Endothelial cell of umbilical vein (primary cell): ENCODE results near the gene EPN3. TPM values are rescaled to one million over a fixed set of nuclear protein-coding genes. Genes with fewer than 3 reads are reported as not detected.

Experiments
- BruUV-seq: library from RNA; stranded (reverse); fragments of 400-500 nt; replicated peaks from 2 replicates; lab custom pipeline; 2021; lab: Mats Ljungman, UMichigan
- CTCF ChIA-PET: fragments of 300-600, 350-600 bp; sonication (Branson Sonifier 250); formaldehyde crosslinking; loops from one replicate; lab custom pipeline; 2021; ENCODE audit warnings: antibody characterized with exemption, inconsistent platforms; lab: Charles Lee
- POLR2A ChIA-PET: fragments of 300-600, 350-600 bp; sonication (Branson Sonifier 250); formaldehyde crosslinking; loops from one replicate; lab custom pipeline; 2021; ENCODE audit warnings: antibody characterized with exemption, inconsistent platforms; lab: Charles Lee
- DNase-seq: peaks from one replicate; pipeline ENCODE4 v3.0.0-alpha.2; 2011; ENCODE audit warnings: low read depth, low spot score
- FAIRE-seq: peaks from 2 replicates; lab custom pipeline; 2011; peaks lifted over from hg19 to GRCh38; lab: Jason Lieb, UNC
- H2AFZ ChIP-seq: 2 replicates; pipeline ENCODE4 v1.6.0; 2012; ENCODE audit warnings: low read depth, low read length, control low read depth, inconsistent platforms
- H3K27ac ChIP-seq: 2 replicates; pipeline ENCODE4 v1.5.1; 2011; ENCODE audit warnings: low read depth, mild to moderate bottlenecking, control low read depth, low read length, moderate library complexity; ENCODE audit not compliant: insufficient read depth
- H3K27me3 ChIP-seq, 2 experiments: 2 replicates each; pipeline versions ENCODE4 v1.6.0 to v1.6.1; 2011; ENCODE audit warnings: low read length in 2 of 2, mixed read lengths in 1 of 2; ENCODE audit not compliant: control insufficient read depth in 2 of 2, insufficient read depth in 2 of 2
- H3K36me3 ChIP-seq, 2 experiments: 2 replicates in 1 of 2; 3 replicates in 1 of 2; pipeline ENCODE4 v1.5.1; 2011; ENCODE audit warnings: low read length in 2 of 2, mild to moderate bottlenecking in 1 of 2, moderate library complexity in 1 of 2; ENCODE audit not compliant: control insufficient read depth in 2 of 2, insufficient read depth in 2 of 2; ENCODE audit errors: extremely low read depth in 1 of 2
- H3K4me1 ChIP-seq: 3 replicates; pipeline ENCODE4 v1.5.1; 2011; ENCODE audit warnings: mild to moderate bottlenecking, low read length; ENCODE audit not compliant: control insufficient read depth, insufficient read depth; ENCODE audit errors: extremely low read depth
- H3K4me2 ChIP-seq: 2 replicates; pipeline ENCODE4 v1.6.1; 2011; ENCODE audit warnings: low read length, control low read depth, mixed read lengths; ENCODE audit not compliant: insufficient read depth
- H3K4me3 ChIP-seq, 3 experiments: fragments of 200-600 bp in 1 of 3; sonication (generic), shearing (Covaris generic) in 1 of 3; replicated peaks in 1 of 3; 2 replicates each; pipeline ENCODE4 v1.5.1; 2011 to 2016; ENCODE audit warnings: control low read depth in 3 of 3, low read length in 3 of 3, mild to moderate bottlenecking in 2 of 3, inconsistent platforms in 1 of 3, low read depth in 1 of 3, moderate library complexity in 1 of 3; ENCODE audit not compliant: insufficient read depth in 1 of 3
- H3K79me2 ChIP-seq: 2 replicates; pipeline ENCODE4 v1.6.0; 2012; ENCODE audit warnings: low read length, inconsistent platforms; ENCODE audit not compliant: control insufficient read depth, insufficient read depth
- H3K9ac ChIP-seq: replicated peaks from 2 replicates; pipeline ENCODE3; 2011; ENCODE audit warnings: low read length, control low read depth; ENCODE audit not compliant: insufficient read depth; ENCODE audit errors: extremely low read depth
- H3K9me1 ChIP-seq: replicated peaks from 3 replicates; pipeline ENCODE4 v1.6.0; 2011; ENCODE audit warnings: mild to moderate bottlenecking, low read length; ENCODE audit not compliant: control insufficient read depth, insufficient read depth; ENCODE audit errors: extremely low read depth
- H3K9me3 ChIP-seq: replicated peaks from 2 replicates; pipeline ENCODE4 v1.5.1; 2012; ENCODE audit warnings: low read length, inconsistent platforms; ENCODE audit not compliant: control insufficient read depth, insufficient read depth
- H4K20me1 ChIP-seq: replicated peaks from 2 replicates; pipeline ENCODE3; 2011; ENCODE audit warnings: mild to moderate bottlenecking, low read length; ENCODE audit not compliant: control insufficient read depth, insufficient read depth; ENCODE audit errors: extremely low read depth
- EZH2 ChIP-seq: IDR thresholded peaks from 2 replicates; pipeline ENCODE4 v1.6.1; 2012; ENCODE audit warnings: borderline replicate concordance, low read depth, mild to moderate bottlenecking, moderate library complexity, low read length, inconsistent platforms; ENCODE audit not compliant: severe bottlenecking
- FOS ChIP-seq: IDR thresholded peaks from 2 replicates; pipeline ENCODE4 v1.6.1; 2011; ENCODE audit warnings: mild to moderate bottlenecking, low read length, moderate library complexity, borderline replicate concordance; ENCODE audit not compliant: insufficient read depth
- GATA2 ChIP-seq: IDR thresholded peaks from 2 replicates; pipeline ENCODE4 v1.7.0; 2011; ENCODE audit warnings: low read depth, mild to moderate bottlenecking, moderate library complexity, mixed read lengths, low read length; ENCODE audit not compliant: insufficient read length, insufficient read depth
- JUN ChIP-seq: IDR thresholded peaks from 2 replicates; pipeline ENCODE4 v1.6.1; 2011; ENCODE audit warnings: borderline replicate concordance, low read depth; ENCODE audit not compliant: insufficient read length, insufficient read depth
- MAX ChIP-seq: IDR thresholded peaks from 2 replicates; pipeline ENCODE4 v1.6.1; 2011; ENCODE audit not compliant: insufficient read depth, insufficient read length
- MYC ChIP-seq: IDR thresholded peaks from one replicate; pipeline ENCODE4 v1.6.1; 2011; ENCODE audit warnings: mild to moderate bottlenecking, low read depth, low read length
- POLR2A ChIP-seq: IDR thresholded peaks from 2 replicates; pipeline ENCODE4 v1.6.1; 2012; ENCODE audit warnings: low read depth, mild to moderate bottlenecking, control low read depth, low read length
- POLR2AphosphoS5 ChIP-seq: IDR thresholded peaks from 2 replicates; pipeline ENCODE4 v1.6.1; 2012; ENCODE audit warnings: low read depth, mild to moderate bottlenecking, control low read depth, low read length, moderate library complexity; ENCODE audit not compliant: insufficient read depth
- dilution Hi-C: fragments of 300-500 bp; cut with MboI; formaldehyde crosslinking; loops from one replicate; pipeline ENCODE4 v1.15.0; 2019; ENCODE audit warnings: low sequenced_read_pairs; ENCODE audit not compliant: extremely low pct_ligation_motif_present
- intact Hi-C: fragments of 100-400 bp; cut with micrococcal nuclease; formaldehyde crosslinking; loops from one replicate; pipeline ENCODE4 v1.10.0; 2022
- polyA plus RNA-seq, 4 experiments: library from polyadenylated mRNA; depleted of rRNA in 3 of 4; stranded (reverse) in 3 of 4; unstranded in 1 of 4; fragments of >200 nt; gene quantifications; 2 replicates each; pipeline versions ENCODE4 v1.2.1 to v1.2.3, GENCODE V29; 2011 to 2012; ENCODE audit warnings: missing spikeins in 1 of 4
- total RNA-seq: library from RNA; stranded (reverse); gene quantifications from 2 replicates; pipeline ENCODE4 v1.2.3, GENCODE V29; 2021
- TF ChIP-seq, protein P1 (sequence below), 2 donors: IDR thresholded peaks; 1 replicate in 1 of 2; 2 replicates in 1 of 2; pipeline ENCODE4 v1.5.1; 2011; ENCODE audit warnings: low read length in 2 of 2, mild to moderate bottlenecking in 2 of 2, moderate library complexity in 2 of 2, control low read depth in 1 of 2, inconsistent platforms in 1 of 2, low read depth in 1 of 2; ENCODE audit not compliant: insufficient read depth in 1 of 2; ENCODE audit errors: extremely low read depth in 1 of 2

Gene EPN3
- total and polyA plus RNA-seq, 2 donors (not counting 3 experiments of a cell fraction or from before 2014, with no cell fraction given), result not detected

DNA sequence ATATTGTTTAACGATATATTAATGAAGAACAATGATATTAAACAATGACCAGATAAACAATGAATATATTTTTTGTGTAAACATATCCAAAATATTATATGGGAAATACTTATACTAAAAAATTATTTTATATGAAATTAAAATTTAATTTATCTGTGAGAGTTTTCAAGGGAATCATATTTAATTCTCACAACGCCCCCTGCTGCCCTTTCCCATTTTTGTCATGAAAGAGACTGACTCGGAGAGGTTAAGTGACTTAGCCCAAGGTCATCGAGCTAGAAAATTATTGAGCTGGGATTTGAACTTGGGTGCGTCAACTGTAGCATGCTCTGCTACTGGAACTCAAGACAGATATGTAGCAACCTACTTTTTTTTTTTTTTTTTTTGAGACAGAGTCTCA, 31.5 kb upstream of the EPN3 start:
- intact Hi-C loops (loop anchor here (1.0 kb wide), 1 partner anchor 19 kb away; no protein-coding TSS in a partner anchor), dilution Hi-C loops (no loop called here)
- ChIA-PET CTCF (interaction anchor here (0.6 to 3.4 kb wide), 15 partner anchors 9 to 323 kb away, joined by 3 to 28 read pairs (median 5); no protein-coding TSS in a partner anchor), POLR2A (no interaction called here)
- H4K20me1 ChIP-seq, result no peaks in the 10 kb centered on the region
- no peaks in the 10 kb centered on the region for H3K79me2 ChIP-seq
- DNase-seq, result peak; percentile 42
- H3K27me3 ChIP-seq, result peaks cover 3 to 6% of the 10 kb centered on the region in 2 experiments
- H3K4me1 ChIP-seq, result no peaks in the 10 kb centered on the region
- peak; percentile 76 for FAIRE-seq
- no peak overlapping the region for H3K4me2 ChIP-seq
- no peaks in the 10 kb centered on the region for H3K36me3 ChIP-seq
- H3K9me1 ChIP-seq, result no peaks in the 10 kb centered on the region
- no peak overlapping the region for H2AFZ ChIP-seq
- H3K4me3 ChIP-seq, result no peak overlapping the region
- H3K9me3 ChIP-seq, result no peaks in the 10 kb centered on the region
- TF ChIP-seq, protein P1, sequence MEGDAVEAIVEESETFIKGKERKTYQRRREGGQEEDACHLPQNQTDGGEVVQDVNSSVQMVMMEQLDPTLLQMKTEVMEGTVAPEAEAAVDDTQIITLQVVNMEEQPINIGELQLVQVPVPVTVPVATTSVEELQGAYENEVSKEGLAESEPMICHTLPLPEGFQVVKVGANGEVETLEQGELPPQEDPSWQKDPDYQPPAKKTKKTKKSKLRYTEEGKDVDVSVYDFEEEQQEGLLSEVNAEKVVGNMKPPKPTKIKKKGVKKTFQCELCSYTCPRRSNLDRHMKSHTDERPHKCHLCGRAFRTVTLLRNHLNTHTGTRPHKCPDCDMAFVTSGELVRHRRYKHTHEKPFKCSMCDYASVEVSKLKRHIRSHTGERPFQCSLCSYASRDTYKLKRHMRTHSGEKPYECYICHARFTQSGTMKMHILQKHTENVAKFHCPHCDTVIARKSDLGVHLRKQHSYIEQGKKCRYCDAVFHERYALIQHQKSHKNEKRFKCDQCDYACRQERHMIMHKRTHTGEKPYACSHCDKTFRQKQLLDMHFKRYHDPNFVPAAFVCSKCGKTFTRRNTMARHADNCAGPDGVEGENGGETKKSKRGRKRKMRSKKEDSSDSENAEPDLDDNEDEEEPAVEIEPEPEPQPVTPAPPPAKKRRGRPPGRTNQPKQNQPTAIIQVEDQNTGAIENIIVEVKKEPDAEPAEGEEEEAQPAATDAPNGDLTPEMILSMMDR (IDR thresholded peaks at IDR 0.05; ENCODE audit: extremely low read depth in 1 of 2, insufficient read depth in 1 of 2, low read depth in 1 of 2, low read length in 2 of 2), result peak; percentile 28 to 29
- no peak for TF ChIP-seq MAX
- no peak overlapping the region for H3K9ac ChIP-seq
- BruUV-seq, result no TSS peak
- H3K27ac ChIP-seq, result no peak overlapping the region

DNA sequence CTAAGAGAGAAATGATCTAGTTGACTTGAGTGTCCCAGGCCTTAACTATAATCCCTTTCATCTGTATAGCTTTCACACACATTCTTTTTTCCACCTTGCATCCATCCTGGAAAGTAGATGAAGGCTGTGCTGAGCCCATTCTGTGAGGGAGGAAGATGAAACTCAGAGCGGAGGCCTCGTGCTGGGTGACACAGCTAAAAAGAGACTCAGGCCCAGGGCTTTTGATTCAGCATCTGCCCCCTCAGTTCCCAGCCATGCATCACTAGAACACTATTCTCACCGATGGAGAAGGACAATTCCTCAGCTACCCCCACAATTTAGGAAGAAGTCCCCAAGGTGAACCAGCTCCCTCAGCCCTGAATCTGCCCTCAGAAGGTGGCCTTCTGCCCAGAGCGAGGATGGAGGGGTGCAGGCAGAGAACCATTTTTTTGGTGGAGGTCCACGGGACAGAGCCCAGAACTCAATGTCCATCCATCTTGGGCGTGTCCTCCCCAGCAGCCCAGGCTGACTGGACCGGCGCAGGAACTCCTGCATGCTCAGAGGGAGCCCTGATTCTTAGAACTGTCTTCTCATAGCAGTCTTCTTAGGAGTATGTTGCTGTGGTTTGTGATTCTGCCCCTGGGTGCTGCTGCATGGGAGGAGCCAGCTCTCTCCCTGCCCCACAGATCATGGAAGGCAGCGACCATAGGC, 30.1 kb upstream of the EPN3 start:
- no peaks in the 10 kb centered on the region for H3K36me3 ChIP-seq
- H3K27ac ChIP-seq, result no peak overlapping the region
- intact Hi-C loops (no loop called here), dilution Hi-C loops (no loop called here)
- no peak overlapping the region for H3K4me2 ChIP-seq
- no peaks in the 10 kb centered on the region for H4K20me1 ChIP-seq
- FAIRE-seq (no peak), DNase-seq (no peak)
- peaks cover 5 to 7% of the 10 kb centered on the region in 2 experiments for H3K27me3 ChIP-seq
- H3K79me2 ChIP-seq, result no peaks in the 10 kb centered on the region
- H3K4me1 ChIP-seq, result no peaks in the 10 kb centered on the region
- H3K9me3 ChIP-seq, result no peaks in the 10 kb centered on the region
- no peaks in the 10 kb centered on the region for H3K9me1 ChIP-seq
- H3K4me3 ChIP-seq, result no peak overlapping the region
- TF ChIP-seq FOS, result no peak
- TF ChIP-seq GATA2, result no peak
- no peak for TF ChIP-seq EZH2
- TF ChIP-seq MYC, result no peak
- TF ChIP-seq JUN, result no peak
- no peak for TF ChIP-seq POLR2AphosphoS5
- TF ChIP-seq MAX, result no peak
- no peak for TF ChIP-seq POLR2A
- TF ChIP-seq, protein P1 (IDR thresholded peaks at IDR 0.05; ENCODE audit: extremely low read depth in 1 of 2, insufficient read depth in 1 of 2, low read depth in 1 of 2, low read length in 2 of 2), result no peak
- CTCF ChIA-PET, result interaction anchor here (1.2 to 3.4 kb wide), 10 partner anchors 9 to 325 kb away, joined by 3 to 28 read pairs (median 5); no protein-coding TSS in a partner anchor
- no peak overlapping the region for H2AFZ ChIP-seq
- no peak overlapping the region for H3K9ac ChIP-seq
- POLR2A ChIA-PET, result interaction anchor here (0.6 kb wide), 1 partner anchor 16 kb away, joined by 6 read pairs; no protein-coding TSS in a partner anchor
- no TSS peak for BruUV-seq
